GM13977 (cell line): ENCODE data around the gene C6orf136.
"Not testable (repeated sequence)": the region's sequence is repeated elsewhere in the genome, so short reads cannot be mapped to it uniquely, and the experiment has no call there.

ENCODE experiments used
- DNase-seq: peaks from one replicate; pipeline ENCODE4 v3.0.0; 2012; ENCODE audit warnings: low spot score
- in situ Hi-C: fragments of 300-500 bp; cut with MboI; formaldehyde crosslinking; loops from one replicate; pipeline ENCODE4 v1.12.0; 2022; ENCODE audit warnings: low sequenced_read_pairs, low pct_unique_long_range_greater_than_20kb, mixed read lengths, inconsistent platforms; ENCODE audit not compliant: unreplicated experiment
- TF ChIP-seq, protein P1 (sequence below): IDR thresholded peaks from 2 replicates; pipeline ENCODE4 v1.5.1; 2012; ENCODE audit warnings: mild to moderate bottlenecking, control low read depth; ENCODE audit not compliant: insufficient read depth; ENCODE audit errors: extremely low read depth, missing control alignments

Gene C6orf136, protein sequence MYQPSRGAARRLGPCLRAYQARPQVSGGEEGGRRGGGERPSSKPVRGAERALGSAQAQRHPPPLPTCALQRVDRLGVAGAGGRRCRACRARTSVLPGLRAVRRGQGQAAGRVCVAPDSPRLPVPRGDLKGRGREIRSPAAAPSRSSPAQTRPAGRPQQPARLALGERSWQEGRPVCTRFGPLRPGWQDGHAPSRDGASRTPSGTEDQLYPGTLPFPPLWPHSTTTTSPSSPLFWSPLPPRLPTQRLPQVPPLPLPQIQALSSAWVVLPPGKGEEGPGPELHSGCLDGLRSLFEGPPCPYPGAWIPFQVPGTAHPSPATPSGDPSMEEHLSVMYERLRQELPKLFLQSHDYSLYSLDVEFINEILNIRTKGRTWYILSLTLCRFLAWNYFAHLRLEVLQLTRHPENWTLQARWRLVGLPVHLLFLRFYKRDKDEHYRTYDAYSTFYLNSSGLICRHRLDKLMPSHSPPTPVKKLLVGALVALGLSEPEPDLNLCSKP

DNA sequence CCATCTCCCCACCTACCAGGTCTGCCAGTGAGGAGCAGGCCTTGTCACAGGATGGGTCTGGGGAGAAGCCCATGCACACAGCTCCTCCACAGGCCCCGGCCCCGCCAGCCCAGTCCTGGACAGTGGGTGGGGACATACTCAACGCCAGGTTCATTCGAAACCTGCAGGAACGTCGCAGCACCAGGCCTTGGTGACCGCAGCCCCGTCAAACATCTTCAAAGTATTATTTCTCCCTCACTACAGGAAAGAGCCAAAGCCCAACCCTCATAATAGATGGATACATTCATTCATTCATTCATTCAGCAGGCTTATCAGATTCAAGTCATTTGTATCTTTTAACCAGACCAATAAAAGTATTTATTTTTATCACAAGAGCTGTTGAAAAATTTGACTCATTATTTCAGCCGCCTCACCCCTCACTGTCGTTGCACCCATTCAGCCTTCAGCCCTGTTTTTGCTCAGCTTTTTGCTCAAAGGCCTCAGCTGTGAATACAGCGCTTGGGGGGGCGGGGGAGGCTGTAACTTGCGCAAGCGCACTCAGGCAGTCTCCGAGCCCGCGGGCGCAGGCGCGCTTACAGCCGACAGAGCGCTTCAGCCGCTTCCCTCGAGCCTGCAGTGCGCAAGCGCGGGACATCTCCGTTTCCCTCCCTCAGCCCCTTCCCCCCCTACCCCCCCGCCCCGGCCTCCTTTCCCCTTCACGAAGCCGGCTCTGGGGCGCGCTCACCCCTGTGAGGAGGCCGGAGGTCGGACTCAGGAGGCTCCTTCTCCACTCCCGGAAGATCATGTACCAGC lies at the start of gene C6orf136:
Gene C6orf136 (plus strand): TSS at position 684 of the 792 bp plus-strand sequence. CDS start 99 bp downstream, at position 783.
- TF ChIP-seq, protein P1, sequence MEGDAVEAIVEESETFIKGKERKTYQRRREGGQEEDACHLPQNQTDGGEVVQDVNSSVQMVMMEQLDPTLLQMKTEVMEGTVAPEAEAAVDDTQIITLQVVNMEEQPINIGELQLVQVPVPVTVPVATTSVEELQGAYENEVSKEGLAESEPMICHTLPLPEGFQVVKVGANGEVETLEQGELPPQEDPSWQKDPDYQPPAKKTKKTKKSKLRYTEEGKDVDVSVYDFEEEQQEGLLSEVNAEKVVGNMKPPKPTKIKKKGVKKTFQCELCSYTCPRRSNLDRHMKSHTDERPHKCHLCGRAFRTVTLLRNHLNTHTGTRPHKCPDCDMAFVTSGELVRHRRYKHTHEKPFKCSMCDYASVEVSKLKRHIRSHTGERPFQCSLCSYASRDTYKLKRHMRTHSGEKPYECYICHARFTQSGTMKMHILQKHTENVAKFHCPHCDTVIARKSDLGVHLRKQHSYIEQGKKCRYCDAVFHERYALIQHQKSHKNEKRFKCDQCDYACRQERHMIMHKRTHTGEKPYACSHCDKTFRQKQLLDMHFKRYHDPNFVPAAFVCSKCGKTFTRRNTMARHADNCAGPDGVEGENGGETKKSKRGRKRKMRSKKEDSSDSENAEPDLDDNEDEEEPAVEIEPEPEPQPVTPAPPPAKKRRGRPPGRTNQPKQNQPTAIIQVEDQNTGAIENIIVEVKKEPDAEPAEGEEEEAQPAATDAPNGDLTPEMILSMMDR = no peak
- in situ Hi-C loops = no loop called here
- peak; percentile 99 for DNase-seq

DNA sequence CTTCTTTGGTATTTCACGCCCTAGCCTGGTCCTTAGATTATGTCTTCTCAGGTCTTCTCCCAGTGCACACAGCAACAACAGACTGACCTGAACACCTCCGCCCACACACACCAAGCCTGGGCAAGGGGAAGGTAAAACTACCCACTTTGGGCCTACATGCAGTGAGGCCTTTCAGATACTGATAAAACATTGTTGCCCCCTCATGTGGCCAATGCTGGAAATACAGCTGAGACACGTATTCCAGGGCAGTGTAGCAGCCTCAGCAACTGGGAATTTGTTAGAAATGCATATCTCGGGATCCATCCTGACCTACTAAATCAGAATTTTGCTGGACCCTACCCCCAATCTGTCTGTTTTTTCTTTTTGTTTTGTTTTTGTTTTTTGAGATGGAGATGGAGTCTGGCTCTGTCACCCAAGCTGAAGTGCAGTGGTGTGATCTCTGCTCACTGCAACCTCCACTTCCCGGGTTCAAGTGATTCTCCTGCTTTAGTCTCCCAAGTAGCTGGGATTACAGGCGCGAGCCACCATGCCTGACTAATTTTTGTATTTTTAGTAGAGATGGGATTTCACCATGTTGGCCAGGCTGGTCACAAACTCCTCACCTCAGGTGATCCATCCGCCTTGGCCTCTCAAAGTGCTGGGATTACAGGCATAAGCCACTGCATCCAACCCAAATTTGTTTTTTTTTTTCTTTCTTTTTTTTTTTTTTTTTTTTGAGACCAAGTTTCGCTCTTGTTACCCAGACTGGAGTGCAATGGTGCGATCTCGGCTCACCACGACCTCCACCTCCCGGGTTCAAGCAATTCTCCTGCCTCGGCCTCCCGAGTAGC lies 49.4 kb upstream of the C6orf136 start:
- peak; percentile 80 for DNase-seq
- TF ChIP-seq, protein P1 = peak; percentile 80
- in situ Hi-C loops = not testable (repeated sequence)

DNA sequence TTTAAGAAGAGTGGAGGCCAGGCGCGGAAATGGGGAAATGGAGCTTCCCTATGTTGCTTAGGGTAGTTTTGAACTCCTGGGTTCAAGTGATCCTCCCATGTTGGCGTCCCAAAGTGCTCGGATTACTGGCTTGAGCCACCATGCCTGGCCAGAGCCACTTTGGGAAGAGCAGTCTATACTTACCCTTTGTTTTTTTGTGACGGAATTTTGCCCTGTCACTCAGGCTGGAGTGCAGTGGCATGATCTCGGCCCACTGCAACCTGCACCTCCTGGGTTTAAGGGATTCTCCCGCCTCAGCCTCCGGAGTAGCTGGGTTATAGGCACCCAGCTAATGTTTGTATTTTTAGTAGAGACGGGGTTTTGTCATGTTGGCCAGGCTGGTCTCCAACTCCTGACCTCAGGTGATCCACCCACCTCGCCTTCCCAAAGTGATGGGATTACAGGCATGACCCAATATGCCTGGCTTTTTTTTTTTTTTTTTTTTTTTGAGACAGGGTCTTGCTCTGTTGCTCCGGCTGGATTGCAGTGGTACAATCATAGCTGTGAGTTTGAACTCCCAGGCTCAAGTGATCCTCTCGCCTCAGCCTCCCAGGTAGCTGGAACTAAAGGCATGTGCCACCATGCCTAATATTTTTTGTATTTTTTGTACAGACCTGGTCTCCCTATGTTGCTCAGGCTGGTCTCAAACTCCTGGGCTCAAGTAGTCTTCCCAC lies 47.9 kb upstream of the C6orf136 start:
- TF ChIP-seq, protein P1 = no peak
- DNase-seq = no peak
- in situ Hi-C loops = no loop called here

DNA sequence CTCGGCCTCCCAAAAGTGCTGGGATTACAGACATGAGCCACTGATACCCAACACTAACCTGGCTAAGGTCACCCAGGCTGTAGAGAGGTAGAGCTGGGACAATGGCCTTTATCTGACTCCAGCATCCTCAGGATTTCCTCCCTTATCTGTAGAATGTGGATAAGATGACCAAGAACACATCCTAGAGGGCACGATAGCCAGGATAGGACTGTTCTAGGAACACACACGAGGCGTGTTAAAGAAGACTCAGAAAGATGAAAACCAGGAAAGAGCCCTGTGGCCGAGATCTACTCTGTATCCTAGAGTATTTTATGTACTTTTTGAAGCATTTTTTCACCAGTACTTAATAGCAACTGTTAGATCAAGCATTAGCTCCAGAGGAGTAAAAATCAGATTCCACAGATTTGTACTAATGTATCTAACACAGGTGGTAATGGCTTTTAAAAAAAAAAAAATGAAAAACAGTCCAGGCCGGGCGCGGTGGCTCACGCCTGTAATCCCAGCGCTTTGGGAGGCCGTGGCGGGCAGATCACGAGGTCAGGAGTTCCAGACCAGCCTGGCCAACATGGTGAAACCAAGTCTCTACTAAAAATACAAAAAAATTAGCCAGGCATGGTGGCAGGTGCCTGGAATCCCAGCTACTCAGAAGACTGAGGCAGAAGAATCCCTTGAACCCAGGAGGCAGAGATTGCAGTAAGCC lies 47.2 kb upstream of the C6orf136 start:
- in situ Hi-C loops = no loop called here
- TF ChIP-seq, protein P1 = no peak
- DNase-seq = no peak

DNA sequence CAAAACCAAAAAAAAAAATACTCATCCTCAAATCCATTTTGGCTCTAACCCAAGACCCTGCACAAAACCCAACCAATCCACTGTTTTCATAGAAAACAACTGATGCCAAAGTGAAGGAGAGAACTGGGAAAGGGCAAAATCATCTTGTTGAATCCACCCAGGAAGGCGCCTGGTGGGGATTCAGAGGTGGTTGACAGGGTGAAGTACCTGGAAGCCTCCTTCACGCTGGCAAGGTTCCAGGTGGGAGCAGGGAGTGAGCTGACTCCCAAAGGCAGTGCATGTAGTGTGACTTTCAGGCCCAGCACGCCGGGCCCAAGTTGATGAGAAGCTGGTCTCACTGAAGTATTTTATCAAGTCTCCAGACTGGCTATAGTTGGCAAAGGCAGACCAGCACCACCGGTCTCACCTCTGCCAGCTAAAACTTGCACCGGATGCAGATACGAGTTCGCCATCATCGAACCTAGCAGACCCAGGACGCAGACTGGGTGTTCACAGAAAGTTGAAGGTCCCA lies 46.4 kb upstream of the C6orf136 start:
- TF ChIP-seq, protein P1 = no peak
- no peak for DNase-seq
- in situ Hi-C loops = no loop called here
